Fibroblast of skin of right biceps (primary cell): ENCODE measurements around the gene SPAG17.

ENCODE experiments used
- DNase-seq: peaks from one replicate; pipeline ENCODE4 v3.0.0-alpha.2; 2013

Gene SPAG17

GRCh38 chr1:118117521-118117920, 67.5 kb downstream of the SPAG17 start:
- no peak for DNase-seq

- no peak for DNase-seq
These were observed 68.1 kb downstream of the SPAG17 start for GRCh38 chr1:118116909-118117308.

- DNase-seq: peak; percentile 40
These were observed 68.6 kb downstream of the SPAG17 start for GRCh38 chr1:118116401-118116800.

GRCh38 chr1:118115567-118116295, 69.3 kb downstream of the SPAG17 start:
- peak; percentile 73 for DNase-seq

- DNase-seq: peak; percentile 85
These were observed 71.8 kb downstream of the SPAG17 start for GRCh38 chr1:118113261-118113660.

- DNase-seq: no peak
These were observed 74.4 kb downstream of the SPAG17 start for GRCh38 chr1:118110580-118110979.

GRCh38 chr1:118104951-118105350, 80.1 kb downstream of the SPAG17 start:
- DNase-seq: peak; percentile 62

- no peak for DNase-seq
These were observed 82.6 kb downstream of the SPAG17 start for GRCh38 chr1:118102445-118102844.

GRCh38 chr1:118101999-118102398, 83.0 kb downstream of the SPAG17 start:
- DNase-seq: peak; percentile 35

- DNase-seq: peak; percentile 92
These were observed 83.5 kb downstream of the SPAG17 start for GRCh38 chr1:118101515-118101844.

GRCh38 chr1:118100686-118101514, 84.1 kb downstream of the SPAG17 start:
- peak; percentile 83 for DNase-seq

GRCh38 chr1:118099686-118100085, 85.3 kb downstream of the SPAG17 start:
- DNase-seq: peak; percentile 76

- DNase-seq: peak; percentile 80
These were observed 87.2 kb downstream of the SPAG17 start for GRCh38 chr1:118097622-118098348.

GRCh38 chr1:118093017-118093416, 92.0 kb downstream of the SPAG17 start:
- no peak for DNase-seq

GRCh38 chr1:118090130-118090529, 94.9 kb downstream of the SPAG17 start:
- DNase-seq: no peak

GRCh38 chr1:118085365-118085764, 99.7 kb downstream of the SPAG17 start:
- no peak for DNase-seq

GRCh38 chr1:118084400-118084799, 100.6 kb downstream of the SPAG17 start:
- DNase-seq: no peak

GRCh38 chr1:118082984-118083383, 102.0 kb downstream of the SPAG17 start:
- no peak for DNase-seq

GRCh38 chr1:118081387-118081786, 103.6 kb downstream of the SPAG17 start:
- DNase-seq: no peak

- DNase-seq: peak; percentile 50
These were observed 107.5 kb downstream of the SPAG17 start for GRCh38 chr1:118077331-118078045.

GRCh38 chr1:118075116-118075515, 109.9 kb downstream of the SPAG17 start:
- peak; percentile 73 for DNase-seq

GRCh38 chr1:118073648-118074435, 111.2 kb downstream of the SPAG17 start:
- peak; percentile 43 for DNase-seq
